Myocyte (in vitro differentiated cells): ENCODE results near the gene RUNX2. TPM values are rescaled to one million over a fixed set of nuclear protein-coding genes. Genes with fewer than 3 reads are reported as not detected.
A peak's percentile ranks its signal among the peaks of the same experiment; 100 is the strongest.

Source experiments
- DNase-seq: peaks from one replicate; pipeline ENCODE4 v3.0.0-alpha.2; 2012; ENCODE audit warnings: low read depth
- total RNA-seq: library from RNA; depleted of rRNA; stranded (reverse); fragments of >200 nt; gene quantifications from 2 replicates; pipeline ENCODE4 v1.2.3, GENCODE V29; 2014

RUNX2 gene
- total RNA-seq, 1 donor from 2014 or later, result 7.2 TPM

DNA sequence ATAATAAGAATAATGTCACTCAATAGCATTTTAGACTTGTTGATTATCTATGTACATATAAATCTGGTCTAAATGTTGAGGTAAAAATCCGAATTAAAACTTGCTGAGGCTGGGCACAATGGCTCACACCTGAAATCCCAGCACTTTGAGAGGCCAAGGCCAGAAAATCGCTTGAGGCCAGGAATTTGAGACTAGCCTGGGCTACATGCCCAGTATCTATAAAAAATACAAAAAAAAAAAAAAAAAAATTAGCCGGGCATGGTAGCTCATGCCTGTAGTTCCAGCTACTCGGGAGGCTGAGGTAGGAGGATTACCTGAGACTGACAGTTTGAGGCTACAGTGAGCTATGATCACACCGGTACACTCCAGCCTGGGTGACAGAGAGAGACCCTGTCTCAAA, 83.8 kb downstream of the RUNX2 start:
- DNase-seq, result no peak

DNA sequence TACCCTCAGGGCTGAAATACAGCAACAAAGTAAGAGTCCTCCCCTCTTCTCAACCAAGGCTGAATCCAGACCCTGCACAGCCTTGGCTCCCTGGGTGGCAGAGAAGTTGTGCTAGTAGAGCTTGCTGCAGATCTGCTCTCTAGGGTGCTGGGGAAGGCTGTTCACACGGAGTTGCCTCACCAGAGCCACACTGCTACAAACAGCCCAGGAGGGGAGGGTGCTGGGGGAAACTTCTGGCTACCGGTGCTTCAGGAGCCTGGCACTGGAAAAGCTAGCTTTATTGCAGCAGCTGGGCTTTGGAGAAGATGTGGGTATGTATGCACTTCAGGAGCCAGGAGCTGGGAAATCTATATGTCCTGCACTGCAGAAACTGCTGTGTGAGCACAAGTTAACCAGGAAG, 87.2 kb downstream of the RUNX2 start:
- no peak for DNase-seq

DNA sequence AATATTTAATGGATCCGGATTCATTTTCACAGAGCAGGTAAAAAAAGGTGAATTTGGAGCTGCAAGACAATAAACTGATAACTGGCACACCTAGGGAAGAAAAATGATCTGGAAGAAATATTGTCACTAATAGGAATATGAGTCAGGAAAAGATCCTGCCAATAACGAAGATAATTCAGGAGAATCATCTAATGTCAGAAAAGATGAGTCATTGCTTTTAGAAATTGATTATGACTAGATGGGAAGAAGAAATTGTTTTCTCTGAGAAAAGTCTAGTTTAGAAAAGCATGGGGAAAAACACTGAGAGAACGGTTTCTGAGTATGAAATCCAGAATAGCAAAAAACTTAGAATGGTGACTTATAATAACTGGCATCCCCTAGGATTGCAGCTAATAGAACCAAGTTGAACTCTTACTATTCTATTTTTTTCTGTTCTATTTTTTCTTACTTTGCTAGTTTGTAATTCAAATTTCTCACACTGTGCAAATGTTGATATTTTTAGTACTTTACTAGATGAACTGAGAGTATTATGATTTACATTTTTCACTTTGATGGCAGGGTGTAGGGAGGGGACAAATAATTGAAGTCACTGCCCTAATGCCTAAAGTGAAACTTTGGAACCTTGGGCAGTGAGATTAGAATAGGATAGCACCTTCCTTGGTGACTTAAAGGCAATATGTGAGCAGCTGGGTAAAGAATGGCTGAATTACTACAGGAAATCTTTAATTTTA, 87.8 kb downstream of the RUNX2 start:
- no peak for DNase-seq

DNA sequence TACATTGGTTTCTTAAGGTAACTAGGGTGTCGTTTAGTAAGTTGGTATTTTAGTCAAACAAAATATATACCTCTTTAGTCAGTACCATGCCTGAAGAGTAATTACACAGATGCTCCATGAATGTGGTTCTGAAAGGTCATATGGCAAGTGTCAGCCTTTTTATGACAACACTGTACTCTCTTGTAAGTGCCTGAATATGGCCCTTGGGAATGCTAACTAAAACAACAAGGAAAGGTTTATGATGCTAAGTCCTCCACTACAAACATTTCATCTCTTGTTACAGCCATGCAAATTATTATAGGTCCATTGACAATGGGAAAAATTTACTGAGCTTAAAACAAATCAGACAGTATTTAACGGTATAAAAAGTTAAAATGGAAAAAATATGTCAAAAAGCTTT, 88.6 kb downstream of the RUNX2 start:
- no peak for DNase-seq

DNA sequence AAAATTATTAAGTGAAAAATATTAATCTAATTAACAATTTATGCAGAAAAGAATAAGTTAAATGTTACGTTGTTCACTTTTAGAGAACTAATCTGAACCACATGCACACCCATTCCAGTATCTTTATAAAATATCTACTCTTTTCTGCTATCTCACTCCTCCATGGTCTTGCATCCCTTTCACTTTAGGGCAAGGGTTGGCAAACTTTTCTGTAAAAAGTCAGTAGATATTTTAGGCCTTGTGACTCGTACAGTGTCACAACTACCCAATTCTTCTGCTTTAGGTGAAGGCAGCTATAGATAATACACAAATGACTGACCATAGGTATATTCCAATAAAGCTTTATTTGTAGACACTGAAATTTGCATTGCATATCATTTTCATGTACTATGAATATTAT, 89.3 kb downstream of the RUNX2 start:
- no peak for DNase-seq

DNA sequence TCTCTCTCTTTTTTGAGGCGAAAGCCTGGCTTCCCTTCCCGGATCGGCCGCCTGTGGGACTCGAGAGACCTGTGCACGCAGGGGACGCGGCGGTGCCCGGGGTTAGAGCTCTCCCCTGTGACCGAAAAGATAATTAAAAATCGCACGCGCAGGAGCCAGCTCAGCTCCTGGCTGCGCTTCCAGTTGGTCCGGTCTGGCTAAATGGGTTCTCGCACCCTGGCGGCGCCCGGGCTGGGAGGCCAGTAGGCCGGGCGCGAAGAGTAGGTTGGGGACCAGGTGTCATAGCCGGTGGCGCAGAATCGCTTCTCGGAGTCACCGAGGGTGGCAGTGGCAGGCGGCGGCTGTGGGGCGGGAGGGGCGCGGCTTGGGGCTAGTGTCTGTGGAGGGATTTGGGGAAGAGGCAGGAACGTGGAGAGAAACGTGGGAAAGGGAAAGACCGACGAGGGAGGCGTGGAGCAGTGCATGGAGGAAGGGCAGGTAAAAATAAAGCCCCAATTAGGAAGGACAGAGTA, 91.5 kb downstream of the RUNX2 start:
- DNase-seq, result no peak

DNA sequence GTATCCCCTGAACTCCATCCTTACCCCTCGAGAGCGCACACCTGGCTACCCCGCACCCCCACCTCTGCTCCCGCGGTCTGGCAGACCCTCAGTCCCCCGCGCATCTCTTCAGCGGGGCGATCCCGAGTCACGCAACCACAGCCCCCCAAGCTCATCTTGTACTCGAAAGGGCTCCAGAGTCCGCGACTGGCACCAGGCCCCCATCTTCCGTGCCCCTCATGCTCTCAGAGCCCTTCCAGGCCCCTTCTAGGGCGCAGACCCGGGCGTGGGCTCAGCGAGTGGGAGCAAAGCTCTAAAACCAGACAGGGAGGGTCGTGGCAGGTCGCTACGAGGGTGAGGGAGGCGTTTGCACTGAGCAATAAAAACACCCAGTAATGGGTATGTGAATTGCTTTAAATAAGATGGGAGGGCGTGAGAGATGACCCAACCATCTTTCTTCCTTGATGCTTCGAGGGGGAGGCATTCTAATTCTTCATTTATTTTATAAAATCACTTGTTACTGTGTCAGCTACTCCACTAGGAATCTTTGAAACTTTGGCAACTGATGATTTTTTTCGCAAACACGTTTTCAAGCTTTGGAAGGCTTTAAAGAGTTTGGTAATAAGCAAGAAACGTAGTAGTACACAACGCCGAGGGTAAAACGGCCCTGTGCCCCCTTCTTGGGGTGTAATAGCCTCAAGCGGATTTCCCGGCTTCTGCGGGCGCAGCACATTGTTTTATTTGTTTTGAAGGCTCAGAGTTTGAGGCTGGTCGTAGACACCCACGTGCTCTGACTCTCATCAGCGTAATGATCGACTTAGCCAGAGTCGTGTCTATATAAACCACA, 92.2 kb downstream of the RUNX2 start:
- no peak for DNase-seq

DNA sequence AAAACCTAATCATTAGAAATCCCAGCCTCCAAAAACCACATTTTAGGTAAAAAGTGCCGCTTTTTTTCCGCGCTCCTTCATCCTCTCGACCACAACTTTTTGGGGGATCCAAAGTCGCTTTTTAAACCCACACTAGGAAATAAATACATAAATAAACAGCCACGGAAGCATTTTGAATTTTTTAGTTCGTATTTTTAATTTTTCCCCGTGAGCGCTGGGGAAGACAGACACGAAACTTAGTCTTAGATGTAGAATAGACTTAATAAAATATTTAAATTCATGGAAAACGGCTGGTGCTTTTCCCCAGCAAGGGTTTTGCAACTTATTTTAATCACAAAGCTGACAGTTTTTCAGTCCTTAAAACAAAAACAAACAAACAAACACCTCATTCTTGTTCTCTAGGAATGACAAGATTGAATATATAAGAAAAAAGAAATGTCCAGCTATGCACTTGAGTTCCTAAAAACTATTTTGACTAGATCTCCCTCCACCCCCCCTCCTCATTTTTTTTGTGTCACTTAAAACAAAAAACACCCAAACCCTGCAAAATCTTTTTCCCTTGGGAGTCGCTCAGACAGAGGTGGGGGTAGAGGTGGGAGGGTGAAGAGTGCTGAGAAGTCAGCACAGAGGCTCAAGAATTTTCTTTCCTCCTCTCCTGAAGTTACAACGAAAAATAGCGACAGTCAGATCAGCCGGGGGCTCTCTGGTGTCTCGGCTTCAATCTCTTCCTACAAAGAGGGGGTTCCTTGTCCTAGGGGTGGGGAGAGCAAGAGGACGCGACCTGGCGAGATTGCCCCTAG, 93.0 kb downstream of the RUNX2 start:
- no peak for DNase-seq

DNA sequence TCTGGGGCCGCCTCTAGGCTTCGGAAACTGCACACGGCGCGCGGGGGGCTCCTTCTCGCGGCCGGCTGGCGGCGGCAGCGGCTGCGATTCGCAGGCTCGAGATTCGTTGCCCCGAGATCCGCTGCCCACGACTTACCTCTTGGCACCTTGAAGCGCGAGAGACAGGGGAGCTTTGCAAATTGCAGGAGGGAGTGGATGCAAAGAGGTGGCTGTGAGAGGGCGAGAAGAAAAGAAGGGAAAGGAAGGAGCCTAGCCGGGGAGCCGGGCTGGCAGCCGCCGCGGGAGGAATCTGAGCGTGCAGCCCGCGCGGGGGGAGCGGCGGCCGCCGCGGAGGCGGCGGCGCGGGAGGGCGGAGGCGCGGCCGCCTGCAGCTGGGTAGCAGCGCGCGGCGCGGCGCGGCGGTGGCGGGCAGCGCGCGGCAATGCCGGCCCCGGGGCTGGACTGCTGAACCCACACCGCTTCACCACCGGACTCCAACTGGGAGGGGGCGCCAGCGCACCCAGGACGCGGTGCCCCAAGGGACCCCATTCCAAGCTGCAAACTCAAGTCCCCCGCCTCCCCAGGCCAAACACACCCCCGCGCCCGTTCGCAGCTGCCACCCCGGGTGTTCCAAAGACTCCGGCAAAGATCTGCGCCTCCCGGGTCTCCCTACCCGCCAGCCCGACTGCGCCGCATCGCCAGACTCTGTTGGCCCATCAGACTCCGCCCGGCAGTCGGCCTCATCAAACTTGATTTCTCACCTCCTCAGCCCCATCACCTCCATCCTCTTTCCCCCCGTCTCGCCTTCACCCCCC, 93.8 kb downstream of the RUNX2 start:
- DNase-seq, result peak; percentile 88

DNA sequence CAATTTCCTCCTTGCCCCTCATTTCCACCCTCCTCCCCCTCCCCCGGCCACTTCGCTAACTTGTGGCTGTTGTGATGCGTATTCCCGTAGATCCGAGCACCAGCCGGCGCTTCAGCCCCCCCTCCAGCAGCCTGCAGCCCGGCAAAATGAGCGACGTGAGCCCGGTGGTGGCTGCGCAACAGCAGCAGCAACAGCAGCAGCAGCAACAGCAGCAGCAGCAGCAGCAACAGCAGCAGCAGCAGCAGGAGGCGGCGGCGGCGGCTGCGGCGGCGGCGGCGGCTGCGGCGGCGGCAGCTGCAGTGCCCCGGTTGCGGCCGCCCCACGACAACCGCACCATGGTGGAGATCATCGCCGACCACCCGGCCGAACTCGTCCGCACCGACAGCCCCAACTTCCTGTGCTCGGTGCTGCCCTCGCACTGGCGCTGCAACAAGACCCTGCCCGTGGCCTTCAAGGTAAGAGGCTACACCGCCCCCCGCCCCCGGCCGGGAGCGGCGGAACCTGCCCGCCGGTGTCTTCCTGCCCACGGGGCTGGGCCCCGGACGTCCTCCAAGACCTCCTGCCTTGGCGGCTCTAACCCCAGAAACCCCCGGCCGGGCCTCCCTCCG, 94.5 kb downstream of the RUNX2 start:
- peak; percentile 54 for DNase-seq

DNA sequence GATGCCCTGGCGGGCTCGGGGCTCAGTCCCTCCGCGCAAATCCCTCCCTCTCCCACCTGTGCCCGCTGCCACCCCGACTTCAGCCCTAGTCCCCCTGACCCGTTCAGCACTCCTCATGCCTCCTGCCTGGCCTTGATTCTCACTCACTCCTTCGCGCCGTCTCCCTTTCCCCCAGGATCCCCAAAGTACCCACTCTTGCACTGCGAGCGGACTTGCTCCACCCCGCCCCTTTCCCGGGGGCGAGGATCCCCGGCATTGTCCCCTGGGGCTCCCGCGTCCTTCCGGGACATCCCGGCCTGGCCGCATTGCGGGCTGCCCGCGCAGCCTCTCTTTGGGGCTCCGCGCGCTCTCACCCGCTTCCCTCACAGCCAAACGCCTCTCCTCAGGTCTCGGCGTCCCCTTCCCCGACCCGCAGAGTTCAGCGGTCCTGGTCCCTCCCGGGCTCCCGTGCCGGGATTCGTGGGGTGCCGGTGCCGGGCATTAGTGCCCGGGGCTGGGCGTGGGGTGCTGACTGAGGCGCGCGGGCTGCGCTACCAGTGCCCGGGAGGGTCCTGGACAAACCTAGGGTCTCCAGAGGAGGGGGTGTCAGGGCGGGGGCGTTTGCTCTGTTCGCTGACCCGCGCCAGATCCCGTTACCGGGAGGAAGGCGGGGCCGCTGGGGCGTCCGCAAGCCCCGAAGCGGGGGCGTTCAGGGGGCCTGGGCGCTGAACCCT, 95.1 kb downstream of the RUNX2 start:
- DNase-seq, result peak; percentile 59

DNA sequence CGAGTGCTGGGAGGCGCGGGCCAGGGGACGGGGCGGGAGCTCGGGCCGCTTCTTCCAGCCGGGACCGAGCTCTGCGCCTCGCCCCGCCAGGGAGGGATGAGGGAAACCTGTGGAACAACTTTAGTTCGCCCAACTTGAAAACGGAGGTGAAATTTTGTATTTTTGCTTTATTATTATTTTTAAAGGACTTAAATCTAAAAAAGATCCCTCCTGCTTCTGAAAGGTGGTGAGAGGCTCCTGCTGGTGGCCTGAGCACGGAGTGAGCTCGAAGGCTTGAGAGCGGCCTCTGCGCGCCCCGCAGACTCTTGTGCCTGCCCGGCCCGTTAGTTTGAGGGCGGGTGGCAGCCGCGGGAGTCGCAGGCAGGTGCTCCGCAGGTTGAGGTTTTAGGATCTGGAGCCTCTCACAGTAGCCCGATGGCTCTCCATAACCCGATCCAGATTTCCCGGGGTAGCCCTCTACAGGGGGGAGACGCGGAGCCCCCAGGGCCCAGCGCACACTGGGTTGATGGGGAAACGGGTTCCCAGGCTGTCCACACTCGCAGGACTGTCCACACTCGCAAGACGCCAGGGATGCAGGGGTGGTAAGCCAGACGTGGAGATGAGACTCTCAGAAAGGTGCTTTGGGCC, 95.8 kb downstream of the RUNX2 start:
- no peak for DNase-seq

DNA sequence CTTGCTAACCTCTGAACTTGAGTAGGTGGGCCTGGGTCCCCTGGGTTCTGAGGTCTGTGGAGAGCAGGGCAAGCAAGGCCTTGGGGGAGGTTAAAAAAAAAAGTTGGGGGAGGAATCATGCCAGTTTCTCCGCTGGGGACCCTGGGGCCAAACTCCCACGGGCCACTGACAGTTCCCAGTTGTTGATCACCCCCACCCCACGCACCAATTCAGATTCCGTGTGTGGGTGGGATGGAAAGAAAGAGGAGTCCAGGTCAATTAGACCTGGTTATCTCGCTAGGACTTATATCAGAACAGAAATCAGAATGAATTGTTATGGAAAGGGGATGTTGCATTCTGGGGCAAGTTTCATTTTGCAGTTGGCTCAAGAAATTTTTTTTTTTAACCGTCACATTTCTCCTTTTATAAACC, 96.3 kb downstream of the RUNX2 start:
- no peak for DNase-seq

DNA sequence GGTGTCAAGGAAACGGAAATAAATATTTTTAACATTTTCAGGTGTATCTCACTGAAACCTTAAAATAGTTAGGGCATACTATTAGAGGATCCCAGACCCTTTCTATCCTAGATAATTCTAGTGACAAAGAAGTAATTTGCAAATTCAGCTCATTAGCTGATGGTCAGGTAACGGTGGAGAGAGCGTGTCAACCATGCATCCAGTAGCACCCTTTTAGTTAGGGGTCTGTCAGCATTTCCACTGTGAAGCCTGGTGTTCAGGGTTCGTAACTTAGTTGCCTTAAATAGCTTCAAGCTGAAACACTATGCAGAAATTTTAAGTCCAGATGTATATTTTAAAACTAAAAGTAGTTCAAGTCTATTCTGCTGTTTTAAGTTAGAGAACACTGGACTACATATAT, 98.1 kb downstream of the RUNX2 start:
- DNase-seq, result no peak

DNA sequence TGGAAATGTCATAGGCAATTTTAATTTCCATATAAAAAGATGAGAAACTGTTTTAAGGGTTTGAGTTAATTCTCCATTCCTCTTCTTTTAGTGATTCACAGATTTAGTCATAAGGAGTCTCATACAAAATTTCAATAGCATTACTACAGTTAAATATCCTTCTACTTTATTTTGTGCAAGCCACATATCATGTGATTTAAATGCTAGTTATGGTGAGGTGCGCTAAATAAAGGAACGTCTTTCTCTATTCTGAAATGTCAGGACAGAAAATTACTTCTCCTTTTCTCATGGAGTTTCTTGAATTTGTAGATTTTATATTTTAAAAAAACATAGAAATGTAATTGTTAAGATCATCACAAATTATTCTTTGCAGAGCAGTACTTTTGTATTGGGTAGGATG, 99.6 kb downstream of the RUNX2 start:
- DNase-seq, result no peak

DNA sequence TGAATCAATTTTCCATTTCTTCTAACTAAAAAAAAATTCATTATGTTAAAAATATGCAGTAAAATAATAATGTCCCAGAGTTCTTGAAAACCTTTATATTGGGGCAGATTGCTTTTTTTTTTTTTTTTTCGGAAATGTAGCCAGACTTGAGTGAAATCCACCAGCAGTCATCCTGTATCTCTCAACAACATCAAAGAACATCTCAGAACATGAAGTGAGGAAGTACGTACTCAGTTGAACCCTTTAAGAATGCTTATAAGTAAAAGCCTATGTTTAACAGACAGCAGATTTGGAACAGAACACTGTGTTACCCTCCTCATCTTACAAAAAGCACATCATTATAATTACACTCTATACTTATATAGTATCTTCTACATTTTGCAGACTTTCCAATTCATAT, 100.6 kb downstream of the RUNX2 start:
- no peak for DNase-seq

DNA sequence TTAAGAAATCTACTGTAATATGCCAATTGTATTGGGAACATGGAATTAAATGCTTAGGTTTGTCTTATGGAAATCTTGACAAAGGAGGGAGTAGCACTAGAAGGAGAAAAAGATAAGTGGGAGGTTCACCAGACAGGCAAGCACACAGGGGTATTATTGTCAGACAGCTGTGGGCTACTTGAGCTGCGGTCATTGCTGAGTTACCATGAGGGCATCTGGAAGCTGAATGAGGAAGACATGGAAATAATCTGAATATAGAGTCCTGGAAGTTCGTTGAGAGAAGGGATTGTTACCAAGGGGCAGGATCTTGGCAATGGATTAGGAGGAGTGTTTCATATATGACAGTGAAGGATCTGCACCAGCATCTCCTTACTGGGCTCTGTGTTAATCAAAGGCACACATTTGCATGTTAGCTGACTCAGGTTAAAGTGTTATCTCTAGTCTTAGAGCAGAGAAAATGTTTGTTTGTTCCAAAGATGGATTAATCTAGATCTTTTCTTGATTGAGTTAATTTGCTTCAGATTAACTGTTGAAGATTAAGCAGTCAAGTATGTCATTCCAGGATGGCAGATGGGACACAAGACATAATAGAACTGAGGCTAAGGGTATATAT, 102.6 kb downstream of the RUNX2 start:
- DNase-seq, result peak; percentile 85

DNA sequence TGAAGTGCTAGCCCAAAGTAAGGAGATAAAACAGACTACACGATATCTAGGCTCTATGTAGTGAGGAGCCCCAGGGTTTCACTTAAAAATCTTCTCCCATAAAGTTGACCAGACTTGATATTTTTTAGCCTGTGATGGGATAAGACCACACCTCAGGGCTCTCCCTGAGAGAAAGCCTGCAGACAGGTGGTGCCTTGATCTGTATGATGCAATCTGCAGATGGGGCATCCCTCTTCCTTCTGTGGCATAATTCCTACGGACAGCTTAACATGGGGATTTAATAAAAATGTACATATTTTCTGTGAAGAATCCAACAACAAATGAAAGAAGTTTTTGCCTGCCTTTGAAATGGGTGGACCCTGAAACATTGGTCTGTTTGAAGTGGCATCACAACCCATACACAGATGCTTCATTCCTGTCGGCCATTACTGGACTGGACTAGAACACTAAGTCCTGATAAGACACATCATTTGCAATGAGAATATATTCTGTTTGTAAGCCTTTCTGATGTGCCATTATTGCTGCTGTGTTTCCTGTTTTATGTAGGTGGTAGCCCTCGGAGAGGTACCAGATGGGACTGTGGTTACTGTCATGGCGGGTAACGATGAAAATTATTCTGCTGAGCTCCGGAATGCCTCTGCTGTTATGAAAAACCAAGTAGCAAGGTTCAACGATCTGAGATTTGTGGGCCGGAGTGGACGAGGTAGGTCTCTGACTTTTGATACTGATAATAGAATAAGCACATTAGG, 103.4 kb downstream of the RUNX2 start:
- DNase-seq, result no peak
